Pancreas (tissue), 10 donors: ENCODE results near the gene FADS3. TPM values are rescaled to one million over a fixed set of nuclear protein-coding genes. Genes with fewer than 3 reads are reported as not detected.

Experiments
- ATAC-seq, 4 donors: fragments of 200-7000 bp; cut with Tn5 transposase; one replicate each; pipeline versions ENCODE4 v1.8.0 to v1.9.1; 2020; ENCODE audit warnings: mild to moderate bottlenecking in 4 of 4, moderate library complexity in 4 of 4
- DNase-seq, 6 donors: peaks; one replicate each; pipeline ENCODE4 v3.0.0-alpha.2; 2020
- FAIRE-seq: peaks from 2 replicates; lab custom pipeline; 2012; peaks lifted over from hg19 to GRCh38; lab: Jason Lieb, UNC
- H3K27ac ChIP-seq, 4 donors: fragments of 200-600 bp; sonication (generic); 1 replicate in 3 of 4; 2 replicates in 1 of 4; pipeline versions ENCODE4 v1.5.0 to v1.8.0; 2020
- H3K27me3 ChIP-seq, 4 donors: fragments of 200-600 bp; one replicate each; pipeline ENCODE4 v1.8.0; 2021
- H3K36me3 ChIP-seq, 3 donors: fragments of 200-600 bp; sonication (generic) in 1 of 3; one replicate each; pipeline versions ENCODE4 v1.5.0 to v1.8.0; 2020 to 2021
- H3K4me1 ChIP-seq, 3 donors: fragments of 200-600 bp; one replicate each; pipeline ENCODE4 v1.8.0; 2021
- H3K4me3 ChIP-seq, 4 donors: fragments of 200-600 bp; sonication (generic) in 2 of 4; one replicate each; pipeline versions ENCODE4 v1.5.0 to v1.8.0; 2020 to 2021
- H3K9me3 ChIP-seq, 4 donors: fragments of 200-600 bp; one replicate each; pipeline ENCODE4 v1.8.0; 2021
- WGBS, 2 donors: extraction: QIAGEN DNeasy Blood & Tissue Kit; methylation state at CpG; one replicate each; pipeline ENCODE4 v1.1.7; 2013; 5-methylcytosine and 5-hydroxymethylcytosine counted together
- intact Hi-C, 3 donors: fragments of 100-400 bp; cut with DNase I; formaldehyde crosslinking; loops; one replicate each; pipeline versions ENCODE4 v1.11.1 to v1.14.2; 2022
- polyA plus RNA-seq, 2 donors: library from polyadenylated mRNA; stranded (reverse); fragments of 200-250 nt; gene quantifications; one replicate each; pipeline ENCODE4 v1.2.3, GENCODE V29; 2013
- total RNA-seq, 6 donors: library from RNA; stranded (reverse); fragmentation: NEBNext Ultra II Directional in 4 of 6; extraction: Animal tissue kit (Norgen Biotek cat#: 25700) in 4 of 6; gene quantifications; one replicate each; pipeline versions ENCODE4 v1.2.1 to v1.2.4, GENCODE V29; 2021 to 2023
- TF ChIP-seq, protein P1 (sequence below), 4 donors: fragments of 200-600 bp; sonication (generic) in 3 of 4; IDR thresholded peaks; one replicate each; pipeline versions ENCODE4 v1.5.0 to v1.8.0; 2021; ENCODE audit warnings: antibody characterized with exemption in 4 of 4
- donor health status: healthy with polysubstance abuse.
- donor health status: DM: no; HTN: no; CAD: no; lungs with moderate emphysema.
- donor health status: DM: no; HTN: no; CAD: no.
- donor health status: control.
- donor health status: control.
- donor health status: Bipolar disorder and iron deficiency.
- donor health status: DM: yes; HTN: yes; CAD: no.
- donor health status: DM: no; HTN: no; CAD: no.
- donor health status: DM: no; HTN: no; CAD: no.
- donor health status: DM: yes; HTN: yes; CAD: no.

Gene FADS3
- total and polyA plus RNA-seq, 8 donors, result 11.2 to 42.7 (median 19.9) TPM

DNA sequence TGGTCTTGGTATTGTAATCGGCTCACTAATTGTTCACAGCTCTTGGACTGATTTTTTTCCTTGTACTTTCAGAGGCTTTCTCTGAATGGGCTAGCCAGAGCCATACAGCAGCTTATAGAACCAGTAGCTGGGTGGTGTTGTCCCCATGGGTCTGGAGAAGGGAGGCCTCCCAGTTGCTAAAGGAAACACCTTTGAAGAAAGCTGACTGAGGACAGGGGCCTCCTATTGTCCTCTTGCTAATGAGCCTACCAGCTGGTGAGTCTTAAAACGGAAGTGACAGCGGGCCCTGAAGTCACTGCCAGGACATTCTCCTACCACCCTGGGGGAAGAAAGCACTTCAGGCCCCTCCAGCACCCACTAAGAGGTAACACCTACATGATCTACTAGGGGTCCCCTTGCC, 9.9 kb downstream of the FADS3 start:
- WGBS, 2 donors, result 84 to 85% methylated on average over 3 of the region's 3 CpGs
- H3K36me3 ChIP-seq, result no peaks in the 10 kb centered on the region
- ATAC-seq, result no peak
- H3K27me3 ChIP-seq, result no peaks in the 10 kb centered on the region
- TF ChIP-seq, protein P1, sequence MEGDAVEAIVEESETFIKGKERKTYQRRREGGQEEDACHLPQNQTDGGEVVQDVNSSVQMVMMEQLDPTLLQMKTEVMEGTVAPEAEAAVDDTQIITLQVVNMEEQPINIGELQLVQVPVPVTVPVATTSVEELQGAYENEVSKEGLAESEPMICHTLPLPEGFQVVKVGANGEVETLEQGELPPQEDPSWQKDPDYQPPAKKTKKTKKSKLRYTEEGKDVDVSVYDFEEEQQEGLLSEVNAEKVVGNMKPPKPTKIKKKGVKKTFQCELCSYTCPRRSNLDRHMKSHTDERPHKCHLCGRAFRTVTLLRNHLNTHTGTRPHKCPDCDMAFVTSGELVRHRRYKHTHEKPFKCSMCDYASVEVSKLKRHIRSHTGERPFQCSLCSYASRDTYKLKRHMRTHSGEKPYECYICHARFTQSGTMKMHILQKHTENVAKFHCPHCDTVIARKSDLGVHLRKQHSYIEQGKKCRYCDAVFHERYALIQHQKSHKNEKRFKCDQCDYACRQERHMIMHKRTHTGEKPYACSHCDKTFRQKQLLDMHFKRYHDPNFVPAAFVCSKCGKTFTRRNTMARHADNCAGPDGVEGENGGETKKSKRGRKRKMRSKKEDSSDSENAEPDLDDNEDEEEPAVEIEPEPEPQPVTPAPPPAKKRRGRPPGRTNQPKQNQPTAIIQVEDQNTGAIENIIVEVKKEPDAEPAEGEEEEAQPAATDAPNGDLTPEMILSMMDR (IDR thresholded peaks at IDR 0.05), result no peak
- no peaks in the 10 kb centered on the region for H3K4me1 ChIP-seq
- H3K27ac ChIP-seq, result no peak overlapping the region
- H3K9me3 ChIP-seq, result no peaks in the 10 kb centered on the region
- intact Hi-C loops, result no loop called here
- DNase-seq, result no peak
- H3K4me3 ChIP-seq, result no peak overlapping the region
- no peak for FAIRE-seq

DNA sequence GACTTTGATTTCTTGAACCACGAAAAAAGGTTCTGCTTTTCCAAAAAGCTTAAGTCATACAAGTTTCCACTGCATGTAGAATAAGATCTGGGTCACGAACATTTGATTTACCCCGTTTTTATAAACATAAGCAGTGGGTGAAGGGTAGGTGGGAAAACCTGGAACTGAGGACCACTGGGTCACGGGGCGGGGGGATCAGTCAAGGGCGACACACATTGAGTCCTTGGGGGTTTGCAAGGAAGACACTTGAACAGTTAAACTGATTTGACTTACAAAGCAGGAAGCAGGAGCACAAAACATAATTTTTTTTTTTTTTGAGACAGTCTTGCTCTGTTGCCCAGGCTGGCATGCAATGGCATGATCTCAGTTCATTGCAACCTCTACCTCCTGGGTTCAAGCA, 10.9 kb downstream of the FADS3 start:
- 79 to 84% methylated on average over 6 of the region's 6 CpGs for WGBS, 2 donors
- intact Hi-C loops, result no loop called here
- no peaks in the 10 kb centered on the region for H3K4me1 ChIP-seq
- FAIRE-seq (no peak), DNase-seq (no peak), ATAC-seq (no peak)
- TF ChIP-seq, protein P1 (IDR thresholded peaks at IDR 0.05), result no peak
- H3K27ac ChIP-seq, result no peak overlapping the region
- no peaks in the 10 kb centered on the region for H3K9me3 ChIP-seq
- no peak overlapping the region for H3K4me3 ChIP-seq
- H3K27me3 ChIP-seq, result no peaks in the 10 kb centered on the region
- no peaks in the 10 kb centered on the region for H3K36me3 ChIP-seq

DNA sequence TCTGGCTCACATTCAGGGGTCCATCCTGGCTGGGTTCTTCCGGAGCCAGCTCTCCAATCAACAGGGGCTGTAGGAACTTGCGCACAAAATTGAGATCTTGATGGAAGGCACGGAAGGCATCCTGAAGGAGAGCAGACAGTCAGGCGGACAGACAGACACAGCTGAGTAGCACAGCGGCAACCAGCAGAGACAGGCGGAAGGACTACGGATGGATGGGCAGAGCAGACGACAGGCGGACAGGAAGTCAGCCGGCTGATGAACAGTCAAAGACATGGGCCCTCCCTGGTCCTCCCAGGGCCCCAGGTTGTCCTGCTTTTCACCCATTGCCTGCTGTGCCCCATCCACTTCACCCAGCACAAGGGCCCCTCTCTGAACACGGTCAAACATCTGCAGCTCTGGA, 11.3 kb downstream of the FADS3 start:
- ATAC-seq, result no peak
- H3K27me3 ChIP-seq, result no peaks in the 10 kb centered on the region
- H3K4me3 ChIP-seq, result no peak overlapping the region
- H3K9me3 ChIP-seq, result no peaks in the 10 kb centered on the region
- H3K27ac ChIP-seq, result no peak overlapping the region
- no peak for FAIRE-seq
- TF ChIP-seq, protein P1 (IDR thresholded peaks at IDR 0.05), result no peak
- no peak for DNase-seq
- 91 to 93% methylated on average over 11 of the region's 11 CpGs for WGBS, 2 donors
- no peaks in the 10 kb centered on the region for H3K36me3 ChIP-seq
- intact Hi-C loops, result no loop called here
- no peaks in the 10 kb centered on the region for H3K4me1 ChIP-seq

DNA sequence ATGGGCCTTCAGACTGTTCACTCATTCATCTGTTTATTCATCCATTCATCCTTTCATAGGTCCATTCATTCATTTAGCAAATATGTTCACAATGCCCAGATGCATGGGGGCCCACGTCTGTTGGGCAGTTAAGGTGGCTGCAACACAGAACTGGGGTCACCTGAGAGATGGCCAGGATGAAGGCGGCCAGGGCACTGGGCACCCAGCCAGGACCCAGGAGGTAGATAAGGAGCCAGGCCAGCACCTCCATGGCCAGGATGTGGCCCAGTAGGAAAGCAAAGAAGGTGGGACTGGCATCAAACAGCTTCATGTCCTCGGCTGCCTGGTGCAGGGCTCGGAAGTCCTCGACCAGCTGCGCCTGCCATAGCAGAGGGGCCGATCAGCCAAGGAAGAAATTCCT, 12.2 kb downstream of the FADS3 start:
- no peaks in the 10 kb centered on the region for H3K9me3 ChIP-seq
- no peak overlapping the region for H3K4me3 ChIP-seq
- WGBS, 2 donors, result 80 to 85% methylated on average over 7 of the region's 7 CpGs
- no peaks in the 10 kb centered on the region for H3K27me3 ChIP-seq
- no peak for FAIRE-seq
- H3K36me3 ChIP-seq, result no peaks in the 10 kb centered on the region
- H3K27ac ChIP-seq, result no peak overlapping the region
- DNase-seq, result peak in 1 of 6 donors; percentile 58
- TF ChIP-seq, protein P1 (IDR thresholded peaks at IDR 0.05), result no peak
- ATAC-seq, result no peak
- intact Hi-C loops, result no loop called here
- no peaks in the 10 kb centered on the region for H3K4me1 ChIP-seq

DNA sequence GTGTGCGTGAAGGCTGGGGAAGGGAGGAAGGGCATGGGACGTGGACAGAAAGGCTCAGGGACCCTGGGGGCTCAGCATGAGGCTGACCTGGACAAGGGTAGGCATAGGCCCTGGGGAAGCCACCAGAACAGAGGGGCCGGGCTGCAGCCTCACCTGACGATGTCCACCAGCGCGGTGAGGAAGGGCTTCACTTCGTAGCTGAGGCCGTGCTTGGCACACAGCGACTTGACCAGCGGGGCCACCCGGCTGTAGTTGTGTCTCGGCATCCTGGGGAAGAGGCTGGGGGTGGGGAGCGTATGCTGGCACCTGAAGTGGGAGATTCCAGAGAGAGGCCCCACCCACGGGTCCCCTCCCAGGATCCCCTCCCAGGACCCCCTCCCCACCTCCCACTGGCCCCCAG, 15.6 kb downstream of the FADS3 start:
- DNase-seq, result peak in 1 of 6 donors; percentile 57
- Histone ChIP-seq H3K36me3 (no peaks in the 10 kb centered on the region), H3K4me1 (no peaks in the 10 kb centered on the region), H3K9me3 (no peaks in the 10 kb centered on the region), H3K4me3 (no peak overlapping the region), H3K27ac (no peak overlapping the region), H3K27me3 (no peaks in the 10 kb centered on the region)
- no peak for ATAC-seq
- TF ChIP-seq, protein P1 (IDR thresholded peaks at IDR 0.05), result no peak
- intact Hi-C loops, result no loop called here
- 92 to 94% methylated on average over 14 of the region's 14 CpGs for WGBS, 2 donors
- FAIRE-seq, result no peak
